HepG2 (cell line): Measurements from ENCODE around the gene WDSUB1. TPM values are rescaled to one million over a fixed set of nuclear protein-coding genes. Genes with fewer than 3 reads are reported as not detected.

Experiments
- AGO1 ChIP-seq: fragments of 200-400 bp; formaldehyde crosslinking; IDR thresholded peaks from 2 replicates; pipeline ENCODE4 v1.6.1; 2017; ENCODE audit warnings: mild to moderate bottlenecking, low read depth, low read length, moderate library complexity; ENCODE audit not compliant: poor library complexity, severe bottlenecking
- ARNTL ChIP-seq: sonication (generic); formaldehyde crosslinking; IDR thresholded peaks from 2 replicates; pipeline ENCODE4 v1.4.0; 2020; ENCODE audit warnings: mild to moderate bottlenecking, missing genetic modification reagents
- CREB3 ChIP-seq: sonication (generic); formaldehyde crosslinking; IDR thresholded peaks from 2 replicates; pipeline ENCODE4 v1.5.0; 2020; ENCODE audit warnings: missing genetic modification reagents
- EEA1 ChIP-seq: sonication (generic); formaldehyde crosslinking; IDR thresholded peaks from 2 replicates; pipeline ENCODE4 v1.5.1; 2020; ENCODE audit warnings: mild to moderate bottlenecking, missing genetic modification reagents, borderline replicate concordance
- GLMP ChIP-seq: sonication (generic); formaldehyde crosslinking; IDR thresholded peaks from 2 replicates; pipeline ENCODE4 v1.9.0; 2021; ENCODE audit warnings: missing genetic modification reagents, mild to moderate bottlenecking, borderline replicate concordance
- HNF1B ChIP-seq: sonication (generic); formaldehyde crosslinking; IDR thresholded peaks from 2 replicates; pipeline ENCODE4 v1.5.1; 2020; ENCODE audit warnings: mild to moderate bottlenecking, moderate library complexity, missing genetic modification reagents
- MAF1 ChIP-seq: sonication (generic); formaldehyde crosslinking; IDR thresholded peaks from 2 replicates; pipeline ENCODE4 v1.5.0; 2020; ENCODE audit warnings: missing genetic modification reagents, borderline replicate concordance
- NFIB ChIP-seq: sonication (generic); formaldehyde crosslinking; IDR thresholded peaks from 2 replicates; pipeline ENCODE4 v1.9.0; 2021; ENCODE audit warnings: missing genetic modification reagents, mild to moderate bottlenecking, borderline replicate concordance
- NR2F1 ChIP-seq, 2 experiments: fragments of 450-650 bp in 1 of 2; formaldehyde crosslinking in 1 of 2; IDR thresholded peaks; 2 replicates each; pipeline versions ENCODE4 v1.5.0 to v1.6.1; 2016 to 2020; ENCODE audit warnings: mild to moderate bottlenecking in 1 of 2, missing compliant biosample characterization in 1 of 2, missing genetic modification reagents in 1 of 2, moderate library complexity in 1 of 2
- NR2F6 ChIP-seq, 2 experiments: IDR thresholded peaks; 2 replicates each; pipeline ENCODE4 v1.6.1; 2016; ENCODE audit warnings: antibody characterized with exemption in 1 of 2, mild to moderate bottlenecking in 1 of 2
- NR3C1 ChIP-seq: sonication (generic); formaldehyde crosslinking; IDR thresholded peaks from 2 replicates; pipeline ENCODE4 v1.4.0; 2020; ENCODE audit warnings: missing genetic modification reagents
- RFX5 ChIP-seq: IDR thresholded peaks from 2 replicates; pipeline ENCODE4 v1.6.1; 2011; ENCODE audit warnings: low read depth, low read length, improper control_type of control experiment
- SKIL ChIP-seq: sonication (generic); formaldehyde crosslinking; IDR thresholded peaks from 2 replicates; pipeline ENCODE4 v1.8.0; 2022; ENCODE audit warnings: missing genetic modification reagents, mild to moderate bottlenecking, moderate library complexity, borderline replicate concordance
- SMARCE1 ChIP-seq: fragments of 450-650 bp; IDR thresholded peaks from 2 replicates; pipeline ENCODE4 v1.6.1; 2017; ENCODE audit warnings: borderline replicate concordance
- SP1 ChIP-seq, 2 experiments: fragments of 450-650 bp in 1 of 2; sonication (generic) in 1 of 2; formaldehyde crosslinking in 1 of 2; IDR thresholded peaks; 2 replicates each; pipeline versions ENCODE4 v1.4.0 to v1.6.1; 2016 to 2020; ENCODE audit warnings: missing genetic modification reagents in 1 of 2
- ZBTB44 ChIP-seq: sonication (generic); formaldehyde crosslinking; IDR thresholded peaks from 2 replicates; pipeline ENCODE4 v1.4.0; 2020; ENCODE audit warnings: missing genetic modification reagents
- ZC3H13 ChIP-seq: sonication (generic); formaldehyde crosslinking; IDR thresholded peaks from 2 replicates; pipeline ENCODE4 v1.8.1; 2023; ENCODE audit warnings: mild to moderate bottlenecking, missing genetic modification reagents, moderate library complexity
- ZNF367 ChIP-seq: sonication (generic); formaldehyde crosslinking; IDR thresholded peaks from 2 replicates; pipeline ENCODE4 v1.4.0; 2020; ENCODE audit warnings: missing genetic modification reagents, borderline replicate concordance
- ZSCAN5A ChIP-seq: sonication (generic); formaldehyde crosslinking; IDR thresholded peaks from 2 replicates; pipeline ENCODE4 v1.8.0; 2022; ENCODE audit warnings: mild to moderate bottlenecking, missing genetic modification reagents, borderline replicate concordance
- polyA plus RNA-seq, 8 experiments: library from polyadenylated mRNA; depleted of rRNA in 3 of 8; stranded (reverse) in 7 of 8; unstranded in 1 of 8; fragments of >200 nt; fragmentation: Illumina TruSeq in 4 of 8; extraction: Trizol in 4 of 8; gene quantifications; 2 replicates each; pipeline versions ENCODE4 v1.2.1 to v1.2.3, GENCODE V29; 2011 to 2016; ENCODE audit warnings: low read depth in 4 of 8, missing spikeins in 1 of 8, mixed read lengths in 1 of 8; ENCODE audit not compliant: insufficient read depth in 1 of 8
- total RNA-seq, 5 experiments: library from RNA; depleted of rRNA; stranded (reverse); fragments of >200 nt; fragmentation: Illumina TruSeq; extraction: Trizol; gene quantifications; 2 replicates each; pipeline ENCODE4 v1.2.3, GENCODE V29; 2016; ENCODE audit warnings: low read depth in 1 of 5

The WDSUB1 gene
- total and polyA plus RNA-seq, 2 of the 13 experiments (the other 11 are each of a cell fraction or from before 2014, with no cell fraction given), result 10.1 to 10.7 TPM

- TF ChIP-seq ZSCAN5A (CRISPR knock-in tag) (no peak; the same call in 1 of the 2 replicates), MAF1 (CRISPR knock-in tag) (peak; percentile 47; the same call in 1 of the 2 replicates), EEA1 (CRISPR knock-in tag) (no peak), GLMP (CRISPR knock-in tag) (no peak), HNF1B (peak; percentile 67; the same call in 1 of the 2 replicates), NFIB (CRISPR knock-in tag) (no peak), ARNTL (CRISPR knock-in tag) (no peak), SMARCE1 (no peak), ZNF367 (0 out of 2 replicates have a peak, but pooled peaks have one; percentile 37), ZBTB44 (CRISPR knock-in tag) (no peak; the same call in 1 of the 2 replicates), ZC3H13 (no peak), NR2F1 (CRISPR knock-in tag; IDR thresholded peaks at IDR 0.05) (peak in 1 of 2 experiments; percentile 25; a peak in 1 of 4 replicates), CREB3 (CRISPR knock-in tag) (no peak), SP1 (IDR thresholded peaks at IDR 0.05) (no peak), SP1 (CRISPR knock-in tag; IDR thresholded peaks at IDR 0.05) (no peak), RFX5 (no peak), NR2F6 (IDR thresholded peaks at IDR 0.05) (peak; percentile 67), NR2F6 (CRISPR knock-in tag; IDR thresholded peaks at IDR 0.05) (peak; percentile 51; the same call in 1 of the 2 replicates), SKIL (CRISPR knock-in tag) (no peak), AGO1 (no peak), NR3C1 (CRISPR knock-in tag) (no peak)
Observed at GRCh38 chr2:159286709-159287441, 372 bp upstream of the WDSUB1 start (continued).
